Left lung (tissue), 10 donors: Measurements from ENCODE around the gene EIF2AK3. TPM values are rescaled to one million over a fixed set of nuclear protein-coding genes. Genes with fewer than 3 reads are reported as not detected.
"Not testable (repeated sequence)": the region's sequence is repeated elsewhere in the genome, so short reads cannot be mapped to it uniquely, and the experiment has no call there.

Experiments
- ATAC-seq: fragments of 200-7000 bp; cut with Tn5 transposase; one replicate; pipeline ENCODE4 v1.9.1; 2020; ENCODE audit warnings: moderate library complexity
- DNase-seq, 4 donors: peaks; one replicate each; pipeline ENCODE4 v3.0.0-alpha.2; 2013 to 2020
- H3K27ac ChIP-seq, 2 donors: fragments of 200-600 bp; sonication (generic) in 1 of 2; one replicate each; pipeline versions ENCODE4 v1.5.0 to v1.8.0; 2020 to 2021
- H3K27me3 ChIP-seq, 2 donors: fragments of 200-600 bp; sonication (generic) in 1 of 2; one replicate each; pipeline versions ENCODE4 v1.5.0 to v1.8.0; 2020 to 2021
- H3K36me3 ChIP-seq, 2 donors: fragments of 200-600 bp; sonication (generic) in 1 of 2; one replicate each; pipeline versions ENCODE4 v1.5.0 to v1.8.0; 2020 to 2021
- H3K4me1 ChIP-seq, 2 donors: fragments of 200-600 bp; one replicate each; pipeline ENCODE4 v1.8.0; 2021
- H3K4me3 ChIP-seq, 2 donors: fragments of 200-600 bp; sonication (generic) in 1 of 2; one replicate each; pipeline versions ENCODE4 v1.5.0 to v1.8.0; 2020 to 2021; ENCODE audit warnings: mild to moderate bottlenecking in 1 of 2
- H3K9me3 ChIP-seq, 2 donors: fragments of 200-600 bp; sonication (generic) in 1 of 2; one replicate each; pipeline versions ENCODE4 v1.5.0 to v1.8.0; 2020 to 2021
- intact Hi-C, 2 donors: fragments of 100-400 bp; cut with DNase I; formaldehyde crosslinking; loops; one replicate each; pipeline versions ENCODE4 v1.11.2 to v1.14.2; 2022
- polyA plus RNA-seq, 6 donors: library from polyadenylated mRNA; unstranded; fragments of 120-200 nt; gene quantifications; one replicate each; pipeline ENCODE4 v1.2.1, GENCODE V29; 2013; ENCODE audit not compliant: insufficient read length in 6 of 6
- total RNA-seq, 2 donors: library from RNA; stranded (reverse); fragmentation: NEBNext Ultra II Directional; extraction: Animal tissue kit (Norgen Biotek cat#: 25700); gene quantifications; one replicate each; pipeline ENCODE4 v1.2.1, GENCODE V29; 2021
- TF ChIP-seq, protein P1 (sequence below), 2 donors: fragments of 200-600 bp; sonication (generic) in 1 of 2; IDR thresholded peaks; one replicate each; pipeline versions ENCODE4 v1.5.0 to v1.8.0; 2021; ENCODE audit warnings: antibody characterized with exemption in 2 of 2
- donor health status: DM: no; HTN: yes; CAD: no.
- donor health status: DM: no; HTN: no; CAD: no.

EIF2AK3 gene
- total and polyA plus RNA-seq, 8 donors, result 23.5 to 31.2 (median 28.1) TPM

DNA sequence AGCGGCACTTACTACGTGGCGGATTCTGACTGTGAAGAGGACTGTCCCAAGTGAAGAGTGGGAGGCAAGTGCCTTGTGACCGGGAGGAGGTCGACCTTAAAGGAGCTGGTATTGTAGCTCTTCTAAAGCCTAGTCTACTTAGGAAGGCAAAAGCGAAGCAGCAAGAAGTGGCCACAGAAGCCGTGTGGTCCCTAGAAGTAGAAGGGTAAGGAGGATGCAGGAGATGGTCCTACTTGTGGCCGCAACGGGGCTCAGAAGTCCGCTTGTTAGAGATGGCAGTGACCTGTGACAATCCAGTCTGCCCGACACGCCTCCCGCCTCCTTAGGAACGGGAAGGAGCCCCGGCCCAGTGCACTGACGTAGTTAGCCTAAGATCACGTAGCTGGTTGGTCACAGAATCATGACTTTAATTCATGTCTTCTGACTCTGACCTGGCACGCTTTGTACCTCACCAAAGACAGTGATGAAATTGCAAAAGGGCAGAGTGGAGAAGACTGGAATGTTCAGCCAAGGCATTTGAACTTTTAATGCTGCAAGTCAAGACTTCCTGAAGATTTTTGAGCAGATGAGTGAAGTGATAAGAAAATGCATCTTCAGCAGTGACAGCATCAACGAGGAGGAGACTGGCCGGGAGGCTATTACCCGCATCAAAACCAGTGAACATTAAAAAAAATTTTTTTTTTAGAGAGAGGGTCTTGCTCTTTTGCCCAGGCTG lies 749 bp upstream of the EIF2AK3 start:
- TF ChIP-seq, protein P1, sequence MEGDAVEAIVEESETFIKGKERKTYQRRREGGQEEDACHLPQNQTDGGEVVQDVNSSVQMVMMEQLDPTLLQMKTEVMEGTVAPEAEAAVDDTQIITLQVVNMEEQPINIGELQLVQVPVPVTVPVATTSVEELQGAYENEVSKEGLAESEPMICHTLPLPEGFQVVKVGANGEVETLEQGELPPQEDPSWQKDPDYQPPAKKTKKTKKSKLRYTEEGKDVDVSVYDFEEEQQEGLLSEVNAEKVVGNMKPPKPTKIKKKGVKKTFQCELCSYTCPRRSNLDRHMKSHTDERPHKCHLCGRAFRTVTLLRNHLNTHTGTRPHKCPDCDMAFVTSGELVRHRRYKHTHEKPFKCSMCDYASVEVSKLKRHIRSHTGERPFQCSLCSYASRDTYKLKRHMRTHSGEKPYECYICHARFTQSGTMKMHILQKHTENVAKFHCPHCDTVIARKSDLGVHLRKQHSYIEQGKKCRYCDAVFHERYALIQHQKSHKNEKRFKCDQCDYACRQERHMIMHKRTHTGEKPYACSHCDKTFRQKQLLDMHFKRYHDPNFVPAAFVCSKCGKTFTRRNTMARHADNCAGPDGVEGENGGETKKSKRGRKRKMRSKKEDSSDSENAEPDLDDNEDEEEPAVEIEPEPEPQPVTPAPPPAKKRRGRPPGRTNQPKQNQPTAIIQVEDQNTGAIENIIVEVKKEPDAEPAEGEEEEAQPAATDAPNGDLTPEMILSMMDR (IDR thresholded peaks at IDR 0.05), result no peak
- ATAC-seq, result peak; percentile 81
- intact Hi-C loops, result no loop called here
- Histone ChIP-seq H3K36me3 (no peaks in the 10 kb centered on the region), H3K9me3 (no peaks in the 10 kb centered on the region), H3K4me3 (peak overlapping the region; percentile 31 to 93), H3K27ac (peak overlapping the region; percentile 99), H3K27me3 (no peaks in the 10 kb centered on the region), H3K4me1 (peaks cover 7 to 43% of the 10 kb centered on the region in 2 donors)
- peak in 3 of 4 donors; percentile 91 to 95 (median 93) for DNase-seq

DNA sequence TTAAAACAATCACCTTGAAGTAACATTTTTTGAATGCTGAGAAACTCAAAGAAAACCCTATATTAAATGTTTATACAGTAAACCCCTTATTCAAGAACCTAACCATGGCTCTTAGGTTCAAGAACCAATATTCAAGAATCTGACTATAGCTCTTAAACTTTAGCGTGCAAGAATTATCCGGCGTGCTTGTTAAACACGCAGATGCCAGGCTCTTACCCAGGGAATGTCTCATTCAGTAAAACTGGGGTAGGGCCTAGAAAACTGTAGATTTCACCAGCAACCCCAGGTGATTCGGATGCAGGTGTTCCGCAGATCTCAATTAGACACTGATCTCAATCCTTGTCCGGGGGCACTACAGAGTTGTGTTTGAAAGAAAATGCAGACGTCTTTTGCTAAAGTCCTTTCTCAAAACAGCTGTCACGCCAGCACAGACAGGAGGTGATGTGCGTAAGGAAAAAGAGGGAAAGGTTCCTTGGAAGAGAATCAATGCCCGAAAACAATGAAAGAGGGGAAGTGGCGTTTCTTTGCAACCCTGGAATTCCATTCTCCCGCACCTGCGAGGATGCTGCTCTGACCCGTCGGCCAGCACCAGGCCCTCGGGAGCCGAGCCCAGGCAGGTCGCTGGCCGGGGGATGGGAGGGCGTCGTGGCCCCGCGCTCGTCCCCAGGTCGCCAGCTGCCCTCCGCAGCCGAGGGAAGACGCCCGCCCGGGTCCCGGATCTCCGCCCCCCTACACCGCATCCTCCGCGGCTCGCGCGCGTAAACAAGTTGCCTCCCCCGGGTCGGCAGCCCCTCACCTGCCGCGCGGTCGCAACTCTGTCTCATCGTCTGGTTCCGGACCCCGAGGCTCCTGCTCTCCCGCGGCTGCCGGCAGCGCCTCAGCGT lies 851 bp downstream of the EIF2AK3 start:
- Histone ChIP-seq H3K36me3 (no peaks in the 10 kb centered on the region), H3K27ac (peak overlapping the region; percentile 97 to 99), H3K27me3 (no peaks in the 10 kb centered on the region), H3K9me3 (no peaks in the 10 kb centered on the region), H3K4me3 (peak overlapping the region; percentile 75 to 93), H3K4me1 (peaks cover 7 to 46% of the 10 kb centered on the region in 2 donors)
- TF ChIP-seq, protein P1 (IDR thresholded peaks at IDR 0.05), result no peak
- intact Hi-C loops, result no loop called here
- ATAC-seq, result no peak
- DNase-seq, result peak; percentile 17 to 87 (median 34)

DNA sequence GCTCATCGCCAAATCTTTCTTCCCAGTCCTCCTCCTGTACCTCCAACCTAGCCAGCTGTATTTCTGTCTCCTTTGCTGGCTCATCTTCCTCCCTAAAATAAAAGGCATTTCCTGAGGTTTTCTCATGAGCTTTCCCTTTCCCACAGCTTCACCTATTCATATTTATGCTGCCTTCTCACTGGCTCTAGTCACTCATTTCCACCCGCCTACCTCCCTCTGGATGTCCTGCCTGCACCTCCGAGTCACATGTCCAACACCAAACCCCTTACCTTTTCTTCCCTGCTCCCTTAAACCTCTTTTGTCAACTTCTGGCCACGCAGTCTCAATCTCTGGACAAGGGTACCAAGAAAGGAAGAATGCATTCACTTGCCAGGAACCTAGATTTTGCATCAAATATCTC lies 2.8 kb downstream of the EIF2AK3 start:
- Histone ChIP-seq H3K36me3 (no peaks in the 10 kb centered on the region), H3K9me3 (no peaks in the 10 kb centered on the region), H3K27me3 (no peaks in the 10 kb centered on the region), H3K4me1 (peaks cover 7 to 52% of the 10 kb centered on the region in 2 donors), H3K27ac (no peak overlapping the region), H3K4me3 (no peak overlapping the region)
- intact Hi-C loops, result no loop called here
- TF ChIP-seq, protein P1 (IDR thresholded peaks at IDR 0.05), result no peak
- ATAC-seq (no peak), DNase-seq (no peak)

DNA sequence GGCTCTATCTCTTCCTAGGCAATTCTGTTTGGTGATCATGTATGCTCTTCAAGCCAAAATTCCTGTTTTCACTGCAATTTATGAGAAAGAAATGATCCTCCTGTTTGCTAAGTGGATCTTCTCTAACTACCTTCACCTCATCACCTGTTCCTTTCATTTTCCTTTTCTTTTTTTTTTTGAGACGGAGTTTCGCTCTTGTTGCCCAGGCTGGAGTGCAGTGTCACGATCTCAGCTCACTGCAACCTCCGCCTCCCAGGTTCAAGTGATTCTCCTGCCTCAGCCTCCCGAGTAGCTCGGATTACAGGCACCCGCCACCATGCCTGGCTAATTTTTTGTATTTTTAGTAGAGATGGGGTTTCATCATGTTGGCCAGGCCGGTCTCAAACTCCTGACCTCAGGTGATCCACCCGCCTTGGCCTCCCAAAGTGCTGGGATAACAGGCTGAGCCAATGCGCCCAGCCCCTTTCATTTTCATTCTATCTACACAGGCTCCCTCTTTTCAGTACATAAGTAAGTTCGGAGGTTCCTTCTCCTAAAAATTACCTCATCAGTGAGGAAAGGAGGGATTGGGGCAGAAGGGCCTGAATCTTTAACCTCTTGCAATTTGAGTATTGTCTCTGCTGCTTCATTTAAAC lies 3.3 kb downstream of the EIF2AK3 start:
- DNase-seq, ATAC-seq, H3K27me3 ChIP-seq, H3K36me3 ChIP-seq, H3K27ac ChIP-seq, H3K4me3 ChIP-seq, H3K9me3 ChIP-seq, intact Hi-C loops: not testable (repeated sequence)
- H3K4me1 ChIP-seq, result peaks cover 7 to 51% of the 10 kb centered on the region in 2 donors

DNA sequence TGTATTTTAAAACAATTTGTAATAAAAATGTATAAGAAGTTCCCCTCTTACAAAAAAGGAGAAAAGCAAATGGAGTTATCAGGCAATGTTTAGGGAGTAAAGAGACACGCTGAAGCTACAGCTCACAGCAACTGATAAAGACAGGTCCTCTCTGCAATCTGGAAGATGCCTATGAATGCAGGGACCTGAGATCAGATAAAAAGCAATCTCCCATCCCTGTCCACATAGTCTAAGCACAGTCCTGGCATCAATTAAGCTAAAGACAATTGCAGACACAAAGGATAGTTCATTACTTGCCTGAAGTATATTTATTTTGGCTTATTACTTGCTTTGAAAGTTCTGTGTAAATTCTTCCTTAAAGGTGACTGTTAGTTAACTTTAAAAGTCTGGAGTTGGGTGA lies 5.0 kb downstream of the EIF2AK3 start:
- Histone ChIP-seq H3K27me3 (no peaks in the 10 kb centered on the region), H3K36me3 (no peaks in the 10 kb centered on the region), H3K9me3 (no peaks in the 10 kb centered on the region), H3K4me3 (no peak overlapping the region), H3K27ac (no peak overlapping the region), H3K4me1 (peaks cover 7 to 43% of the 10 kb centered on the region in 2 donors)
- TF ChIP-seq, protein P1 (IDR thresholded peaks at IDR 0.05), result no peak
- DNase-seq (no peak), ATAC-seq (no peak)
- intact Hi-C loops, result no loop called here
